Ascending aorta (tissue), 2 donors: Measurements from ENCODE around the gene KCNMA1. TPM values are rescaled to one million over a fixed set of nuclear protein-coding genes. Genes with fewer than 3 reads are reported as not detected.

Experiments used
- DNase-seq, 2 donors: peaks; one replicate each; pipeline ENCODE4 v3.0.0-alpha.2; 2019; ENCODE audit warnings: low spot score in 2 of 2
- H3K27ac ChIP-seq, 2 donors: fragments of 200-600 bp; sonication (generic); one replicate each; pipeline ENCODE4 v1.5.1; 2016 to 2017; ENCODE audit warnings: mild to moderate bottlenecking in 1 of 2
- H3K27me3 ChIP-seq: fragments of 200-600 bp; sonication (generic); one replicate; pipeline ENCODE4 v1.5.1; 2017
- H3K36me3 ChIP-seq, 2 donors: fragments of 200-600 bp; sonication (generic); one replicate each; pipeline ENCODE4 v1.5.1; 2016
- H3K4me1 ChIP-seq, 2 donors: fragments of 200-600 bp; sonication (generic); one replicate each; pipeline ENCODE4 v1.5.1; 2016 to 2017; ENCODE audit warnings: mild to moderate bottlenecking in 1 of 2
- H3K4me3 ChIP-seq, 2 donors: fragments of 200-600 bp; sonication (generic); one replicate each; pipeline ENCODE4 v1.5.1; 2016 to 2017; ENCODE audit warnings: mild to moderate bottlenecking in 1 of 2
- H3K9me3 ChIP-seq, 2 donors: fragments of 200-600 bp; sonication (generic); one replicate each; pipeline ENCODE4 v1.5.1; 2016
- intact Hi-C: fragments of 100-400 bp; cut with DNase I; formaldehyde crosslinking; loops from one replicate; pipeline ENCODE4 v1.15.1; 2023
- total RNA-seq: library from RNA; depleted of rRNA; stranded (reverse); fragments of >200 nt; gene quantifications from one replicate; pipeline ENCODE4 v1.1.0, GENCODE V29; 2016
- TF ChIP-seq, protein P1 (sequence below), 3 experiments: fragments of 200-600 bp in 2 of 3; fragments of 450-650 bp in 1 of 3; sonication (generic) in 2 of 3; IDR thresholded peaks; one replicate each; pipeline ENCODE4 v1.5.1; 2016 to 2019; ENCODE audit warnings: antibody characterized with exemption in 3 of 3, mild to moderate bottlenecking in 1 of 3, moderate library complexity in 1 of 3

The KCNMA1 gene
- total RNA-seq, 1 donor from 2014 or later = 28.6 TPM

DNA sequence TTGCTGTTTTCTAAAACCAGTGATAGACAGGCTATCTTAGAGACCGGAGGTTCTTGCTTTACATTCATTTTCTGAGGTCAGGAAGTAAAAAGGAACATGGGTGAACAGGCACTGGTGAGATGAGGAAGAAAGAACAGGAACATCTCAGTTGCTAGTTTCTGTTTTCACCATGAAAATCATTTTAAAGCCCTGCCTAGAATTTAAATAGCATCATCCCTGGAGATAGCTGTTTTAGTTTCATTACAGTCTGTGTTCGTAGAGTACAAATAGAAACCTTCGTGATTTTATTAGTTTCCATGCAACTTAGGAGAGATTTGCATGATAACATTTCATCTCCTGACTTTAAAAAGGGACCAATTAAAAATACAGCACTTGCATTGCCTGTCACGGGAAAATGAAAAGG, 14.7 kb downstream of the KCNMA1 start:
- Histone ChIP-seq H3K4me1 (peaks cover 17 to 24% of the 10 kb centered on the region in 2 donors), H3K27me3 (no peaks in the 10 kb centered on the region), H3K27ac (peak overlapping the region in 1 of 2 donors; percentile 34), H3K36me3 (no peaks in the 10 kb centered on the region), H3K9me3 (no peaks in the 10 kb centered on the region), H3K4me3 (no peak overlapping the region)
- intact Hi-C loops = no loop called here
- TF ChIP-seq, protein P1, sequence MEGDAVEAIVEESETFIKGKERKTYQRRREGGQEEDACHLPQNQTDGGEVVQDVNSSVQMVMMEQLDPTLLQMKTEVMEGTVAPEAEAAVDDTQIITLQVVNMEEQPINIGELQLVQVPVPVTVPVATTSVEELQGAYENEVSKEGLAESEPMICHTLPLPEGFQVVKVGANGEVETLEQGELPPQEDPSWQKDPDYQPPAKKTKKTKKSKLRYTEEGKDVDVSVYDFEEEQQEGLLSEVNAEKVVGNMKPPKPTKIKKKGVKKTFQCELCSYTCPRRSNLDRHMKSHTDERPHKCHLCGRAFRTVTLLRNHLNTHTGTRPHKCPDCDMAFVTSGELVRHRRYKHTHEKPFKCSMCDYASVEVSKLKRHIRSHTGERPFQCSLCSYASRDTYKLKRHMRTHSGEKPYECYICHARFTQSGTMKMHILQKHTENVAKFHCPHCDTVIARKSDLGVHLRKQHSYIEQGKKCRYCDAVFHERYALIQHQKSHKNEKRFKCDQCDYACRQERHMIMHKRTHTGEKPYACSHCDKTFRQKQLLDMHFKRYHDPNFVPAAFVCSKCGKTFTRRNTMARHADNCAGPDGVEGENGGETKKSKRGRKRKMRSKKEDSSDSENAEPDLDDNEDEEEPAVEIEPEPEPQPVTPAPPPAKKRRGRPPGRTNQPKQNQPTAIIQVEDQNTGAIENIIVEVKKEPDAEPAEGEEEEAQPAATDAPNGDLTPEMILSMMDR (IDR thresholded peaks at IDR 0.05) = no peak
- DNase-seq = no peak

DNA sequence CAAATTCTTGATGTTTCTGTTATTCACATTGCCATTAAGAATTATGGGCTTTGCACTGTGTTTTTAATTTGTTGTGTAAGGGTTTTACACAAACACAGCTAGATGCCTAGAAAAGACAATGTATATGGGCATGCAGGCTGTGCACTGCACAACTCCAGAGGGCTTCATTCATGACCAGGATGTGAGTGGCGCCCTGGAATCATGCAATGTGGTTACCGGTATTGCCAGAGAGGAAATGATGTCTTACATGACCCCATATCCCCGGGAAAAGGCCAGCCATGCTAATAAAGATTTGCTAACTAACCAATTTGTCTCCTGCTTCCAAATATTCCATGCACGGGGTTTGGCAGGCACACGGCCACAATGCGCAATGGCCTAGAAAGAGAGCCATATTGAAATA, 16.9 kb downstream of the KCNMA1 start:
- Histone ChIP-seq H3K4me3 (no peak overlapping the region), H3K9me3 (no peaks in the 10 kb centered on the region), H3K27me3 (no peaks in the 10 kb centered on the region), H3K36me3 (no peaks in the 10 kb centered on the region), H3K27ac (peak overlapping the region; percentile 49 to 67), H3K4me1 (peaks cover 17 to 24% of the 10 kb centered on the region in 2 donors)
- intact Hi-C loops = no loop called here
- TF ChIP-seq, protein P1 (IDR thresholded peaks at IDR 0.05) = no peak
- DNase-seq = no peak

DNA sequence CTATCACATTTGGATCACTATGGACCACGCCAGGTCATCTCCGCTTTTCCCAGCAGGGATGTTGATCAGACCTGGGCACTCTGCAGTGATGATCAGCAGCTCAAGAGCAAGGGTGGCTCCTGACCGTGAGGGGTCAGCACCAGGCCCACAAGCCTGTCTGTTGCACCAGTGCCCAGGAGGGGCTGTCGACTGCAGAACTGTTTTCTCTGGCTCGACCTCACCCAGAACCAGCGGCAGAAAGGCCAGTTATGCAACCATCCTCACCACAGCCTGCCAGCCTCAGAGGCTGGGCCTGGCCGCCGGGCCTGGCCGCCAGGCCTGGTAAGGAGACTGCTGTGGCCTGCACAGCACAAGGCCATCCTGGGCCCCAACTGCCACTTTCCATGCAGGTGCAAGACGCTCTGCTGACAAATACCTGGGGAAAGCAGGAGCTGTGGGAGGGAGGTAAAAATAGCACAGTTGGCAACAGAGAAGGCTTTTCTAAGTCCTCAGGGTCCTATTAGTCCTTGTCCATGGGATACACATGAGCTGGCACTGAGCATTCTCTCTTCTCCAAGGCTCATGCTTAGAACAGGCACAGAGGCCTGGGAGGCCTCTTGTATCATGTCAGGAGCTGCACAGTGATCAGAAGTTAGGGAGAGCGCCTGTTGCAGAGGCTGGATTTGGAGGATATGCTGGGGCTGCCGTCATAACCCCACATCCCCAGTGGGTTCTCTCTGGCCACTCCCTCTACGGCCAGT, 17.5 kb downstream of the KCNMA1 start:
- Histone ChIP-seq H3K4me3 (no peak overlapping the region), H3K27me3 (no peaks in the 10 kb centered on the region), H3K27ac (peak overlapping the region; percentile 49 to 67), H3K4me1 (peaks cover 17 to 24% of the 10 kb centered on the region in 2 donors), H3K9me3 (no peaks in the 10 kb centered on the region), H3K36me3 (no peaks in the 10 kb centered on the region)
- no peak for DNase-seq
- TF ChIP-seq, protein P1 (IDR thresholded peaks at IDR 0.05) = no peak
- intact Hi-C loops = no loop called here

DNA sequence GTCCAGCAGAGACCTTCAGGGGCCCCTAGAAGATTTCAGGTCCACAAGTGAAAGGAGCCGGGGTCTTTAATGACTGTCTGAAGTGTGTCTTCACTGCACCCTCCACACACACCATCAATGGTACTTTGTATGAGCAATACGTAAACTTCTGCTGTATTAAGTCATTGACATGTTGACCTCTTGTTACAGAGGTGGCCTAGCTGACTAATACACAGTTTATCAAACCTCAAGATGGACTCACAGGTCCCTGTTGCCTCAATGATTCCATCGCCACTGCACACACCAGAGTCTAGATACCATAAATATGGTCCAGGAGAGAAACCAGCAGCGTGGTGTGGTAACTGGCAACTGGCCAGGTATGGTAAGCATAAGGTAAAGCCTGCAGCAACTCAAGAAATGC, 19.5 kb downstream of the KCNMA1 start:
- Histone ChIP-seq H3K4me1 (peaks cover 15 to 34% of the 10 kb centered on the region in 2 donors), H3K36me3 (no peaks in the 10 kb centered on the region), H3K27me3 (no peaks in the 10 kb centered on the region), H3K4me3 (no peak overlapping the region), H3K27ac (no peak overlapping the region), H3K9me3 (no peaks in the 10 kb centered on the region)
- TF ChIP-seq, protein P1 (IDR thresholded peaks at IDR 0.05) = no peak
- no peak for DNase-seq
- intact Hi-C loops = no loop called here

DNA sequence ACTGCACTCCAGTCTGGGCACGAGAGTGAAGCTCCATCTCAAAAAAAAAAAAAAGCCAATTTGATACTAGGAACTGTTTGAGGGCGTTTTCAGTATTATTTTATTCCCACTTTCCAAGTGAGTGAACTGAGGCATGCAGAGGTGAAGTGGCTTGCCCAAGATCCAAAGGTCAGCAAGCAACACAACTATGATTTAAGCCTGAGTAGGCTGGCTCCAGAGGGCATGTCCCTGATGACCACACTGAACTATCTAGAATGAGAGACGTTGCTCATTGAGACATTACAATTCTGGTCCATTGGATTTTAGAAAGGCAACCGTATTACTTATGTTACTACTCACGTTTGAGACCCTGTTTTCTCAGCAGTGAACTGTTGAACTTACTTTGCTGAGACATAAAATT, 20.8 kb downstream of the KCNMA1 start:
- H3K9me3 ChIP-seq = no peaks in the 10 kb centered on the region
- intact Hi-C loops = no loop called here
- H3K4me1 ChIP-seq = peaks cover 16 to 37% of the 10 kb centered on the region in 2 donors
- no peaks in the 10 kb centered on the region for H3K36me3 ChIP-seq
- no peak overlapping the region for H3K27ac ChIP-seq
- H3K4me3 ChIP-seq = no peak overlapping the region
- TF ChIP-seq, protein P1 (IDR thresholded peaks at IDR 0.05) = no peak
- H3K27me3 ChIP-seq = no peaks in the 10 kb centered on the region
- DNase-seq = no peak
